22Rv1 (cell line): ENCODE measurements around the gene NFXL1.

Experiments used
- ZFX ChIP-seq: fragments of 450-650 bp; IDR thresholded peaks from 2 replicates; pipeline ENCODE4 v1.6.1; 2017; ENCODE audit warnings: antibody characterized with exemption, borderline replicate concordance
- TF ChIP-seq, protein P1 (sequence below): fragments of 450-650 bp; IDR thresholded peaks from 2 replicates; pipeline ENCODE4 v1.5.1; 2017; ENCODE audit warnings: mild to moderate bottlenecking

DNA sequence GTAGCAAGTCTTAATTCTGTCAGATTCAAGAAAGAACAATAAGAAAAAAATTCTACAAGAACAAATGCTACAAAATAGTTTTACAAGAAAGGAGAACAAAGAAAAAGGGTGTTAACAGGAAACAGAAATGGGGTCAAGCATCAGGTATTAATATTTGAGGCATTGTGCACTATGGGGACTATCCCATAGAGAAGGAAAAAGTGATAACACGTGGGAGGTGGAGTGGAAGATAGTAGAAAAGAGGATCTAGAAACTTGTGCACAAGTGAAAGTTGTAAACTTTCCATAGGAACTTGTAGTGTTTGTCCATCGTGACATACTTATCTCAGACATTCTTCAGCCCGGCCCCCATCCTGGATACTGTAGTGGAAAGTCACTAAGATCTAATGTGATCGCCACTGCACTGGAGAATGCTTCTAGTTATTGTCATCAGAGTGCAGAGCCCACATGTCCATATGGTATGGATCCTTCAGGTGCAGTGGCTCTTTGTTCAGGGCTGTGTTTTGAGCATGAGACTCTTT lies 15.4 kb upstream of the NFXL1 start:
- TF ChIP-seq, protein P1, sequence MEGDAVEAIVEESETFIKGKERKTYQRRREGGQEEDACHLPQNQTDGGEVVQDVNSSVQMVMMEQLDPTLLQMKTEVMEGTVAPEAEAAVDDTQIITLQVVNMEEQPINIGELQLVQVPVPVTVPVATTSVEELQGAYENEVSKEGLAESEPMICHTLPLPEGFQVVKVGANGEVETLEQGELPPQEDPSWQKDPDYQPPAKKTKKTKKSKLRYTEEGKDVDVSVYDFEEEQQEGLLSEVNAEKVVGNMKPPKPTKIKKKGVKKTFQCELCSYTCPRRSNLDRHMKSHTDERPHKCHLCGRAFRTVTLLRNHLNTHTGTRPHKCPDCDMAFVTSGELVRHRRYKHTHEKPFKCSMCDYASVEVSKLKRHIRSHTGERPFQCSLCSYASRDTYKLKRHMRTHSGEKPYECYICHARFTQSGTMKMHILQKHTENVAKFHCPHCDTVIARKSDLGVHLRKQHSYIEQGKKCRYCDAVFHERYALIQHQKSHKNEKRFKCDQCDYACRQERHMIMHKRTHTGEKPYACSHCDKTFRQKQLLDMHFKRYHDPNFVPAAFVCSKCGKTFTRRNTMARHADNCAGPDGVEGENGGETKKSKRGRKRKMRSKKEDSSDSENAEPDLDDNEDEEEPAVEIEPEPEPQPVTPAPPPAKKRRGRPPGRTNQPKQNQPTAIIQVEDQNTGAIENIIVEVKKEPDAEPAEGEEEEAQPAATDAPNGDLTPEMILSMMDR, result no peak
- no peak for TF ChIP-seq ZFX
